GM11168 (cell line): Measurements from ENCODE around the gene ARG2.
"Not testable (repeated sequence)": the region's sequence is repeated elsewhere in the genome, so short reads cannot be mapped to it uniquely, and the experiment has no call there.

ENCODE experiments used
- in situ Hi-C: fragments of 300-500 bp; cut with MboI; formaldehyde crosslinking; loops from one replicate; pipeline ENCODE4 v1.12.0; 2022; ENCODE audit warnings: low sequenced_read_pairs; ENCODE audit not compliant: unreplicated experiment

Gene ARG2

GRCh38 chr14:67583711-67584644 is 35.7 kb upstream of the ARG2 start:
- in situ Hi-C loops = no loop called here

GRCh38 chr14:67584978-67585377 is 34.7 kb upstream of the ARG2 start:
- in situ Hi-C loops = no loop called here

- in situ Hi-C loops = no loop called here
Measured at GRCh38 chr14:67586369-67586768, 33.4 kb upstream of the ARG2 start.

GRCh38 chr14:67589204-67589770 is 30.4 kb upstream of the ARG2 start:
- in situ Hi-C loops = no loop called here

GRCh38 chr14:67593650-67594049 is 26.1 kb upstream of the ARG2 start:
- in situ Hi-C loops = not testable (repeated sequence)

- in situ Hi-C loops = no loop called here
Measured at GRCh38 chr14:67595392-67595791, 24.3 kb upstream of the ARG2 start.

- in situ Hi-C loops = no loop called here
Measured at GRCh38 chr14:67599698-67600561, 19.8 kb upstream of the ARG2 start, which contains the start of gene PIGH. TSS of gene PIGH (minus strand) at chr14:67600268. CDS start at chr14:67600203, 65 bp downstream.

GRCh38 chr14:67600562-67600974 is 19.2 kb upstream of the ARG2 start:
- in situ Hi-C loops = not testable (repeated sequence)

GRCh38 chr14:67602076-67602475 is 17.6 kb upstream of the ARG2 start:
- in situ Hi-C loops = no loop called here

- in situ Hi-C loops = no loop called here
Measured at GRCh38 chr14:67602995-67603545, 16.6 kb upstream of the ARG2 start.

GRCh38 chr14:67607646-67608045 is 12.1 kb upstream of the ARG2 start:
- in situ Hi-C loops = no loop called here

GRCh38 chr14:67609642-67610310 is 9.9 kb upstream of the ARG2 start:
- in situ Hi-C loops = no loop called here

GRCh38 chr14:67610491-67610890 is 9.2 kb upstream of the ARG2 start:
- in situ Hi-C loops = no loop called here

- in situ Hi-C loops = no loop called here
Measured at GRCh38 chr14:67618617-67619063, 1.1 kb upstream of the ARG2 start.

GRCh38 chr14:67620217-67620785 is 581 bp downstream of the ARG2 start:
- in situ Hi-C loops = no loop called here

GRCh38 chr14:67622675-67623074 is 3.0 kb downstream of the ARG2 start:
- in situ Hi-C loops = no loop called here

GRCh38 chr14:67623114-67623513 is 3.4 kb downstream of the ARG2 start:
- in situ Hi-C loops = no loop called here

GRCh38 chr14:67626131-67626530 is 6.4 kb downstream of the ARG2 start:
- in situ Hi-C loops = not testable (repeated sequence)

GRCh38 chr14:67627519-67627918 is 7.8 kb downstream of the ARG2 start:
- in situ Hi-C loops = no loop called here
